GM19468 (cell line): ENCODE measurements around the gene EXT2.

ENCODE experiments used
- ATAC-seq: cut with Tn5 transposase; IDR thresholded peaks from one replicate; pipeline ENCODE4 v1.9.1; 2021; ENCODE audit warnings: mild to moderate bottlenecking, moderate library complexity, moderate number of reproducible peaks; ENCODE audit not compliant: unreplicated experiment; ENCODE audit errors: extremely low read depth

The EXT2 gene

DNA sequence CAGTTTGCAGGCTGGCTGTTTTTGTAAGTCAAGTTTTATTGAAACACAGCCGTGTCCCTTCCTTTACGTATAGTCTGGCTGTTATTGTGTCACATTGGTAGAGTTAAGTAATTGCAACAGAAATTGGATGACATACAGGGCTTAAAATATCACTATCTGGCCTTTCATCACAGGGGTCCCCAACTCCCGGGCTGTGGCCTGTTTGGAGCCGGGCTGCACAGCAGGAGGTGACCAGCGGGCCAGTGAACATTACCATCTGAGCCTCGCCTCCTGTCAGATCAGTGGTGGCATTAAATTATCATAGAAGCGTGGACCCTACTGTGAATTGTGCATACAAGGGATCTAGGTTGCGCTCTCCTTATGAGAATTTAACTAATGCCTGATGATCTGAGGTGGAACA is 31.7 kb downstream of the EXT2 start:
- ATAC-seq: no peak

GRCh38 chr11:44128729-44129128 is 33.3 kb downstream of the EXT2 start:
- no peak for ATAC-seq

- ATAC-seq: no peak
Measured at GRCh38 chr11:44130751-44131150, 35.3 kb downstream of the EXT2 start.

- ATAC-seq: no peak
Measured at GRCh38 chr11:44133335-44133946, 38.0 kb downstream of the EXT2 start.

DNA sequence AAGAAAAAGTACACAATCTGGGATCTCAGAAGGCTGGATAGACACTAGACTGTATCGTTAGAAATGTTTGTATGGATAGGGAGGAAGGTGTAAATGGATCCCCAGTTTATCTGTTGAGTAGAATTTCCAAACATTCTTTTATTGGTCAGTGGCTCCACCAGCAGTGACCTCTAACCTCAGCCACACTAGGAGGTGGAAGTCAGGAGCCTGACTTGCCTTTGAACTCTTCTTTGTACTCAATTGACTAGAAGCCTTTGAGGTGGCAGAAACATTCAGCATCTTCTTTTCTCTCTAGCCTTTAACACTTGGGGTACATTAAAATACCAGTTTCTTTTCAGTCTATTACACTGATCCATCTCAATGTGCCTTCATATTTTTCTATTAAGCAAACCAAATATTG is 39.1 kb downstream of the EXT2 start:
- ATAC-seq: no peak

- no peak for ATAC-seq
Measured at GRCh38 chr11:44136176-44136945, 40.9 kb downstream of the EXT2 start.

DNA sequence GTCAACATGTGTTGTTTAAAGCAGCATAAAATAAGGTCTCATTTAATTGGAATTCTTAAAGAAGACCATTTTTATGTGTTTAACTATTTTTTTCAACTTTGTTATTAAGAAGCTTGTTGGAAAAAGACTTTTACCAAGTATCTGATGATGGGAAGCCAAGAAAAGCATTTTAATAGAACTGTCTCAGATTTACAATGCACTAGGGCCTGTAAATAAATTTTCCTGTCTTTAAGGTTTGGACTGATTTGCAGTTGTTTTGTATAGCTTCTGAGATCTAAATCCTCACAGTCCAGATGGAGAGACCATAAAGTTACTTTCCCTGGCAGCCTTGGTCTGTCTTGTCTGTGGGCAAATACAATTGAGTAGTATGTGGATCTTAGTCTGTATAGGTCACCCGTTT is 41.6 kb downstream of the EXT2 start:
- no peak for ATAC-seq

DNA sequence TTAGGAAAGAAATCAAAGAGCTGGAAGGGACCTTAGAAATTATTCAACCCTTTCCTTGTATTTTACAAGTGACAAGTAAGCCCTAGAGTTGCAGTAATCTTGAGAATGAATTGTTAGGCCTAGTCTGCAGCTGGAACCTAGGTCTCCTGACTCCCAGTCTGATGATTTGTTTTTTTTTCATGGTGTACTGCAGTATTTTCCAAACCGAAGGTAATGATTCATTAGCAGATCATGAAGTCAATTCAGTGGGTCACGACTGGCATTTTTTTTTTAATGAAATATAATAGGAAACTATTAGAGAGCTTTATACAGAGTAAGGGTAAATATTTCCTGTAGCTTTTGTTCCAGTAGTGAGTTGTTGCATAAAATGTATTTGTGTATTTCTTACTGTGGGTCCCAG is 42.8 kb downstream of the EXT2 start:
- no peak for ATAC-seq

DNA sequence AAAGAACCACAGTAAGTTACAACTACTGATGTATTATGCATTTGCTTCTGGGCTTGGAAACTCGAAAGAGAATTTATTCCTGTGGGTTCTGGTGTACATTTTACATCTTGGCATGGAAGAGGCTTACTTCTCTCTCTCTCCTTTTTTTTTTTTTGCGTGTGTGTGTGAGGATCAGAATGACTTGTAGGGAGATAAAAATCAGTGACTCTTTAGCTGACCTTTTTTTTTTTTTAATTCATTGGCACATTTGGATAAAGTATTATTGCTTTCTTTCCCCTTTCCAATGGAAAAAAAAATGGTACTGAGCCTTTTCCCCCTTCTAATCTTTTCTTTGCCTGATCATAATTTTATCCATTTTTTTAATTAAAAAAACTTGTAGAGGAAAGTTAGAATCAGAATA is 43.5 kb downstream of the EXT2 start:
- no peak for ATAC-seq

DNA sequence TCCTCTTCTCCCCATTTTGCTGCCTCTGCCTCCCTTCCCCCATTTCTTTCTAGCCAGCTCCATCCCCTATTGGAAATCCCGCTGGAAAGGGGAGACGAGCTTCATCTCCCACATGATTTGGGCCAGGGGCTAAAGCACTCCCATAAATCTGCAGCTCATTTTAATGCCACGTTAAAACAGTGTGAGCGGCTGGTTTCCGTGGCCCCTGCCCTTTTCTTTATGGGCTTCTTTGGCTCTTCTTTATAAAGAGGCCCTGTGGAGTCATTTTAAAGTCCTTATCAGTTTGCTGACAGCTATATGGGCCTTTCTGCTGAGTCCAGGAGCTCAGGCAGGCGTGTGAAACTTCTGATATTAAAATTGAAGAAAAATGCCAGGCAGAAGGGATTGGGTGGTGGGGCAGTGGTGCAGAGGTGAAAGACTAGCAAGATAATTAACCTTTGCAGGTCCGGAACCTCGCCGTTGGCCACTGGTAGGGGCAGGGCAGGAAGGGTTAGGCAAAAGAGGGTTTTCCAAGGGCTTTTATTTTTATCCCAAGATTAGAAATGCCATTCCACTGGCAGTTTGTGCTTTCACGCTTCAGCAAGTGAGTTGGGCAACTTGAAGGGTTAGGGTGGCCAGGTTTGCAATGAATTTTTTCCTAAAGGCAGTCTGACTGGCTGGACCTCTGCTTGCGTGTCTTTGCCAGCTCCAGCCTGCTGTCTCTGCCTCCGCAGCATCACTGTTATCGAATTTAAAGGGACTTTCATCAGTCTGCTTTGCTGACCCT is 44.3 kb downstream of the EXT2 start:
- no peak for ATAC-seq

GRCh38 chr11:44140372-44140771 is 44.9 kb downstream of the EXT2 start:
- no peak for ATAC-seq

- no peak for ATAC-seq
Measured at GRCh38 chr11:44140805-44141204, 45.3 kb downstream of the EXT2 start.

DNA sequence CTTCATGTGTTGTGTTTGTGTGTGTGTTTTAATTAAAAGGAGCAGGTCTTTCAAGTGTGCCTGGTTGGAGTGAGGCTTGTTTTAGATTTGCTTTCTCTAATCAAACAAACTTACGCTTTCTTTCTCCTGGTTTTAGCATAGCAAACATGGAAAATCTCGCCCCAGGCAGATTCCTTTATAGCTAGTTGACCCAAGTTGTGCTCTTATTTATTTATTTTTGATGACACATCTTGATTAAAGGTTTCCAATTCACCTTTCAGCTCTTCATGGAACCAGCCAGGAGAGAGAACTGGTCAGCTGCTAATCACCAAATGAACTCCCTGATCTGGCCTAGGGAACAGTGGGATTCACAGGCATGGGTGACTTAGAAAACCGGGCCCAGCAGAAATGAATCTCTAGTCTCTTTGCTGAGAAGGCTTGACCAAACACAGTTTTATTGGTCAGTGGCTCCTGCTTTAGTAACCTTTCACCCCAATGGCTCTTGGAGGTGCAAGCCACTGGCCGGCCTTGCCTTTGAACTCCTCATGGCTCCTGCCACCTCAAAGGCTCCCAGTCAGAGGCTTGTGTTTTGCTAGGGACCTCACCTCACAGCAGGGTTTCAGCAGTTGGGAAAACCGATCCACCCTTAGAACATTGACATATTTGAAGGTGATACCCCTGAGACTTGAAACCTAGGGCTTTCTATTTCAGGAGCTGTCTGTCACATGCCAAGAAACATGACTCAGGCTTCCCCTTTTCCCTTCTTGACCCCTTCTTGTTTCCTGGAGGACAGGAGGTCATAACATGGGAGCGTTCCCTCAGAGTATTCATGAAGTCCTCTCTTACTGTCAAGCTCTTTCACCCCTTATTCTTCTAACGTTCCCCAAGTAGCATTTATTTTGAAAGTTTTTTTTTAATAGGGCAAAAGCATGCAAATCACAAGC is 48.8 kb downstream of the EXT2 start:
- no peak for ATAC-seq

- no peak for ATAC-seq
Measured at GRCh38 chr11:44145011-44145775, 49.7 kb downstream of the EXT2 start.

DNA sequence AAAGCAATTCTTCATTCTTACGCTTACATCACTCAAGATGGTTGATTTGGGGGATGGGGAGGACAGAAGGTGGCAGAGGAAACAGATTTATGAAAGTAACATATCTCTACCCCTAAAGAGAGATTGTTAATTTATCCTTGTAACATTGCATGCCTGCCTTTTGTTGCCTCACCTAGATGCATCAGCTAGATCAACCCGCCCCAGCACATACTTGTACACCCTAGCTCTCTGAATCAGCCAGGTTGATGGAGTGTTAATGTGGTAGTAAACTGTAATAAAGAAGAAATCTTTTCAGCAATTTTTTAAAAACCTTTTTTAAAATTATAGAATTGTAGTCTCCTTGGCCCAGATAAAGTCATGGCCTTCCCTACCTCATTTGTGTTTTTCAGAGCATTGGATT is 51.5 kb downstream of the EXT2 start:
- no peak for ATAC-seq

GRCh38 chr11:44147751-44148150 is 52.3 kb downstream of the EXT2 start:
- no peak for ATAC-seq

GRCh38 chr11:44149651-44150050 is 54.2 kb downstream of the EXT2 start:
- no peak for ATAC-seq

DNA sequence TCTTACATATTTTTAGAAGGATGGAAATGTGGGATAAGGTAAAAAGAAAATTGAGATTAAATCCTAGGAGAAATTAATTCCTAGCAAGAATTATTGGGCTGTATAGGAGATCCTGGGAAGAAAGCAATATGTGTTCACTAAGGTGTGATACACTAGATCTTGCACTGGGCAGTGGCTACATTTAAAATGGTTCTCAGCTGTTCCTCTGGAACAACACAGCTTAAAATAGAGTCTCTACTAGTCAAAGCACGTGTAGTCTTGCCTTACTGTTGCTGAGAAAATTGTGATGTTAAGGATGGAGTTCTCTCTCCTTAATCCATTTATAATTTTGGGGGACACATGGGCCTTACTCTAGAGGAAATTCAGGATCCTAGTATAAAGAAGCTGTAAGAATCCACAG is 54.9 kb downstream of the EXT2 start:
- ATAC-seq: no peak

- no peak for ATAC-seq
Measured at GRCh38 chr11:44157019-44157418, 61.5 kb downstream of the EXT2 start.

GRCh38 chr11:44158384-44158783 is 62.9 kb downstream of the EXT2 start:
- ATAC-seq: no peak
